GM10847 (cell line): Measurements from ENCODE around the gene MUC5AC.

ENCODE experiments used
- POLR2A ChIP-seq: IDR thresholded peaks from 2 replicates; pipeline ENCODE4 v1.6.1; 2011; ENCODE audit not compliant: insufficient read length; ENCODE audit errors: extremely low read depth

Gene MUC5AC

DNA sequence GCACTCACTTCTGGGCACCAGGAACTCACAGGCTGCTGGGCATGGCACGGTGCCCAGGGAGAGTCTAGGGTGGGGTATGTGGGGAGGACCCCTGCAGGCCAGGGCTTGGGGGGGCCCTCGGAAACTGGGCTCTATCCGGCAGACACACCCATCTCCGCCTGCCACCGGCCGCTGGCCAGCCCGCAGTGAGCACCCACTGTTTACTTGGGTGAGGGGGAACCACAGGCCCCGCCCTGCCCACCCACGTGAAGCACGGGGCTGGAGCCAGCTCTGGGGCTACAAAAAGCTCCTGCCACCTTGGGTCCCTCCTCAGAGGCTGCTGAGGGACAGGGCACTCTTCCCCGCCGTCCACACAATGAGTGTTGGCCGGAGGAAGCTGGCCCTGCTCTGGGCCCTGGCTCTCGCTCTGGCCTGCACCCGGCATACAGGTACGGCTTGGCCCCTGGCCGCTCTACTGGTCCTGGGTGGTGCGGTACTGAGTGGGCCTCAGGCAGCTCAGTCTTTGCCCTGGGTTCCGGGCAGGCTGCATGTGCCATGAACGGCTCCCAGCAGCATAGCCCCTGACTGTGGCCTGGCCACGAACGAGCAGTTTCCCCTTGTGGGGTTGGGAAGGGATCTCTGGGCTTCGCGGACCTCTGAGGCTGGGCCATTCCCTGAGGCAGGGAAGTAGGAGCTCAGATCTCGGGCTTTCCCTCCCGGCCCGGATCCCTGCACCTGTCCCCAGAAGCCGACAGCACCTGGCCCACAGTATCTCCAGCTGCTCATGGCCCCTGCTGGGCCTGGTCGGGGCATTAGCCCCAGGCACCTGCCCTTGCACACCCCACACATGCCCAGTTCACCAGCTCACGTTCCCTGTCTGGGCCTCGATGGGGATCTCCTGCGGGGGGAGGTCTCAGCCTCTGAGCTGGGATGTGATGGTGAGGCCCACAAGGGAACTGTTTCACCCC, at the start of gene MUC5AC:
TSS of gene MUC5AC (plus strand) at position 309 of the 947 bp plus-strand sequence. CDS start at position 356, 47 bp downstream.
- TF ChIP-seq POLR2A = no peak

DNA sequence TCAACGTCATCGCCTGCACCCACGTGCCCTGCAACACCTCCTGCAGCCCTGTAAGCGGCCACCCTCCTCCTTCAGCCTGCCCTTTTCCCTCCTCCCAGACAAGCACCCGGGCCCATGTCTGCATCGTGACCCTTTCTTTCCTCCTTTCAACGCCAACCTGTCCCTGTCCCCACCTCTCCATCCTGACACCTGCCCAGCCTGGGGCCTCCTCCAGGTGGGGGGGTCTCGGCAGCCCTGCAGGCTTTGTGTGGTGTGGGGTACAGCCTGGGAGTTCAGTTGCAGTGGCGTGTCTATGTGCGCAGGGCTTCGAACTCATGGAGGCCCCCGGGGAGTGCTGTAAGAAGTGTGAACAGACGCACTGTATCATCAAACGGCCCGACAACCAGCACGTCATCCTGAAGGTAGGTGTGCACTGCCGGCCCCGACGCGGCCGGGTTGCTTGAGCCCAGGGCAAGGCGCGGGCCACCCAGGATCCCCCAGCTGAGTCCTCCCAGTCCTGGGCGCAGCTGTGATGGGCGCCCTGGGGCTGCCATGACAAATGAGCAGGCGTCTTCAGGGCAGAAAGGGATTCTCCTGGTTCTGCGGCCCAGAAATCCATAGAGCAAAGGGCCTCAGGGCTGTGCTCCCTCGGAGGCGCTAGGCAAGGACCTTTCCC, 49.4 kb upstream of the MUC5AC start:
- no peak for TF ChIP-seq POLR2A

DNA sequence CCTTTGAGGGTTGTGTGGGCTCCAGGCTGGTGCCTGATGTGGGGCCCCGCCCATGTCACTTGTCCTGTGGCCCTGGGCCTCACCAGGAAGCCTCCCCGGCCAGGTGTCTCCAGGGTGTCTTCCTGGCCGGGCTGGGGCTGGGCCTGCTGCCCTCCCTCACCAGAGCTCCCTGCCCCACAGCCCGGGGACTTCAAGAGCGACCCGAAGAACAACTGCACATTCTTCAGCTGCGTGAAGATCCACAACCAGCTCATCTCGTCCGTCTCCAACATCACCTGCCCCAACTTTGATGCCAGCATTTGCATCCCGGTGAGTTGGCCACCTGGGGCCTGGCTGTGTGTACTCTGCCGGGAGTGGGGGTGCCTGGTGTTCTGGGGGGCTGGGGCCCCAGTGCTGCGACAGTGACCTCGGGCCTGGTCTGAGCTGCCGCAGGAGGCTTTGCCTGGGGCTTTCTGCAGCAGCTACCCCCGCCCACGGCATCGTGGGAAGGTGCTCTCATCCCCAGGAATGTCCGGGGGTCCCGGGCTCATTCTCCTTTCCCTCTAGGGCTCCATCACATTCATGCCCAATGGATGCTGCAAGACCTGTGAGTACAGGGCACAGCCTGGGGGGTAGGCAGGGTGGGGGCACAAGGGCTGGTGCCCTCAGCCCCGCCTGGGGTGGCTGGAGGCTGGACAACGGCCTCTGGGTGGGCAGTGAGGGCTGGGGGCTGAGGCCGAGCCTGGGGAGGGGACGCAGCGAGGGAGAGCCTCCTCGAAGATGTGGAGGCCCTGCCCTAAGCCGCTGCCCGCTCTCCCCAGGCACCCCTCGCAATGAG, 48.4 kb upstream of the MUC5AC start:
- no peak for TF ChIP-seq POLR2A

GRCh38 chr11:1109918-1110705, 47.6 kb upstream of the MUC5AC start:
- no peak for TF ChIP-seq POLR2A

GRCh38 chr11:1111545-1112212, 46.1 kb upstream of the MUC5AC start:
- no peak for TF ChIP-seq POLR2A

DNA sequence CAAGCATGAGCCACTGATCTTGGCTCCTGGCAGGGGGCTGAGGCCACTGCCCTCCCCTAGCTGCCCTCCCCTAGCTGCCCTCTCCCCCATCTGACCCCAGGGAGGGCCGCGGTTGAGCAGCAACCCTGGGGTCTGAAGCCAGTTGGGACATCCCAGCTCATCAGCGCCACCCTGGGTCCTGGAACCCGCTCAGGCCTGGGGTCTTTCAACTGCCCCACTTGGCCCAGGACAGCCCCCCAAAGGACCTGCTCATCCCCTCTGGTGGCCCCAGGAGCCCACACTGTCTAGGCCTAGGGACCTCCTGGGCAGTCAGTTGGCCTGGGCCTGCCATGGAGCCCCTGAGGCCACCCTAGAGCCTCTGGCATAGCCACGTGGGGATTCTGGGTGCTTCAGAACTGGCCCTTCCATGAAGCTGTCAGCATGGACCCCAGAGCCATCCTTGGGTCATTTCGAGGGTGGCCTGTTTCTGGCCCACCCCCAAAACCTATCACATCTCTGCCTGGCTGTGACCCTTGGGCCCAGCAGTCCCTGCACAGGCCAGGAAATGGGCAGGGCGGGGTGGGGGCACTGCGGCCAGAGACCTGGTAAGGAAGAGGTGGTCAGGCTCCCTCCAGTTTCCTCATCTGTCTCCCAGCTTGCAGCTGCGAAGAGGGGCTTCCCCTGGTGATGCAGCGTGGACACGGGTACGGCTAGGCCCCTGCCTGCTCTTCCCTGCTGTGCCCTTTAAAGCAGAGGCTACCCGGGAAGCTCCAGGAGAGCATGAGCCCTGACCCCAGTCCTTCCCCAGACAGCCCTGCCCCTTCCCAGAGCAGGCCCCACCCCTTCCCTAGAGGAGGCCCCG, 45.2 kb upstream of the MUC5AC start:
- TF ChIP-seq POLR2A = no peak

DNA sequence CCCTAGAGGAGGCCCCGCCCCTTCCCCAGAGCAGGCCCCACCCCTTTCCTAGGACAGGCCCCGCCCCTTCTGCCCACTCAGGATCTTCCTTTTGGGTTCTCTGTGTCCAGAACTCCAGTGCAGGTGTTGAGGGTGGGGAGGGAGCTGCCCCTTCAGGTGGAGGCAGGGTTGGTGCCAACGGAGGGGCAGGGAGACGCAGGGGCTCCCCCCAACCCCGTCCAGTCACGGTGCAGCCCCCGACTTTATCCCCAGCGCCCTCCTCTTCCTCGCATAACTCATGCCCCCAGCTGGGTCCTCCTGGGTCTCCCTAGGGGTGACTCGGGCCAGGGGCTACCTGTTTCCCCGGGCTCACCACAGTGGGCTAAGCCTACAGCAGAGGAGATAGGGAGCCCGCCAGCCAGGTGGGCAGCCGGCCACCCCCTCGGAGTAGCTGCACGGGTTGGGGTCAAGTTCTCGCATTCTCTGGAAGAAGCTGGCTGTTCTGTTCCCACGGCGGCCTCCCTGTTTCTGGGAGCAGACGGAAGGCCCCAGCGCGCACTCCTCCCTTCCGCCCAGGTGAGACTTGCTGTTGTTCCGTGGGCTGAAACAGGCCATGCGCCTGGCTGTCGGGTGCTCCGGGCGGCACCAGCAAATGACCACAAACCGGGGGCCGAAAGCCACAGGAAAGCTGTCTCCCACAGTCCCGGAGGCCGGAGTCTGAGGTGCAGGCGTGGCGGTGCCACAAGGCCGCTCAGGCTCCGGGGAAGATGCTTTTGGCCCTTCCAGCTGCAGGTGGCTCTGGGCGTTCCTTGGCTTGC, 44.1 kb upstream of the MUC5AC start:
- TF ChIP-seq POLR2A = no peak

GRCh38 chr11:1116104-1116503, 41.6 kb upstream of the MUC5AC start:
- no peak for TF ChIP-seq POLR2A

DNA sequence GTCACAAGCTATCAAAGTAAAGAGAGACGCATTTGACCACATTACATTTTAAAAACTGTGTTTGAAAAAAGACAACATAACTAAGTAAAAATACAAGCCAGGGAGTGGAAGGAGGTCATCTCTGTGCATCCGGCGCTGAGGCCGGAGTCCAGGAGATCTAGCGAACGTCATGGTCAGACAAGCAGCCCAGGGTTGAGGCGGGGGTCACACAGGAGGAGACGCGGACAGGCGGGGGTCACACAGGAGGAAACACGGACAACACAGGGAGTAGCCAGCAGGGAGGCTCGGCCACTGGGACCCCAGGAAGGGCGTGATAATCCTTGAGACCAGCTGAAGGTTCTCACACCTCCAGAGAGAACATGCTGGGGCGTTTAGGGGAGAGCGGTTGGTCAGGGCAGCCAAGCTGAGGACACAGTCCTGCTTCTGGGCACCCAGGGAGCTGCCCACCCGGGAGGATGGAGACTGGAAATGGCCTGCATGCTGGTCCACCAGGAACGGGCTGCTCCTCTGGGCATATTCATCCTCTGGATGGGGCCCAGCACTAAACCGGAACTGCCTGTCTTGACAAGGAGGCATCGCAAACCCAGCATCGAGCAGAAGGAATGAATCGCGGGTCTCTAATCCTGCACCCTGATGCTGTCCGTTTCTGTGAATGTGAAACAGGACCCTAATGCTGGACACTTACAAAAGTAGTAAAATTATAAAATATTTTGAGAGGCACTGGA, 40.9 kb upstream of the MUC5AC start:
- TF ChIP-seq POLR2A = no peak

DNA sequence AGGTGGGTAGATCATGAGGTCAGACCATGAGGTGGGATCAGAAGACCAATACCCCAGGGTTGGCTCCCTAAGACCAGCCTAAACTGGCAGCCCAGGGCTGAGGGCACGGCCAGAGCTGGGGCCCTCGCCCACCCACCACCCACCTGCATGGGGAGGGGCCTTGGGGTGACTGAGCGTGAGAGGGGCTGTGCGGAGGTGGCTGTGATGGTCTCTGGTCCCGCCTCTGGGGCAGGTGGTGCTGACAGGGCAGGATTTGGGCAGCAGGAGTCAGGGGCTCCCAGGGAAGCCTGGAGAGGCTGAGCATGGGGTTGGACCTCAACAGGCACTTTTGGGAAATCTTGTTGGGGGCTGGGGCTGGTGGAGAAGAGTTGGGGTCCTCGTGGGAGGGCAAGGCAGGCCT, 39.8 kb upstream of the MUC5AC start:
- no peak for TF ChIP-seq POLR2A

DNA sequence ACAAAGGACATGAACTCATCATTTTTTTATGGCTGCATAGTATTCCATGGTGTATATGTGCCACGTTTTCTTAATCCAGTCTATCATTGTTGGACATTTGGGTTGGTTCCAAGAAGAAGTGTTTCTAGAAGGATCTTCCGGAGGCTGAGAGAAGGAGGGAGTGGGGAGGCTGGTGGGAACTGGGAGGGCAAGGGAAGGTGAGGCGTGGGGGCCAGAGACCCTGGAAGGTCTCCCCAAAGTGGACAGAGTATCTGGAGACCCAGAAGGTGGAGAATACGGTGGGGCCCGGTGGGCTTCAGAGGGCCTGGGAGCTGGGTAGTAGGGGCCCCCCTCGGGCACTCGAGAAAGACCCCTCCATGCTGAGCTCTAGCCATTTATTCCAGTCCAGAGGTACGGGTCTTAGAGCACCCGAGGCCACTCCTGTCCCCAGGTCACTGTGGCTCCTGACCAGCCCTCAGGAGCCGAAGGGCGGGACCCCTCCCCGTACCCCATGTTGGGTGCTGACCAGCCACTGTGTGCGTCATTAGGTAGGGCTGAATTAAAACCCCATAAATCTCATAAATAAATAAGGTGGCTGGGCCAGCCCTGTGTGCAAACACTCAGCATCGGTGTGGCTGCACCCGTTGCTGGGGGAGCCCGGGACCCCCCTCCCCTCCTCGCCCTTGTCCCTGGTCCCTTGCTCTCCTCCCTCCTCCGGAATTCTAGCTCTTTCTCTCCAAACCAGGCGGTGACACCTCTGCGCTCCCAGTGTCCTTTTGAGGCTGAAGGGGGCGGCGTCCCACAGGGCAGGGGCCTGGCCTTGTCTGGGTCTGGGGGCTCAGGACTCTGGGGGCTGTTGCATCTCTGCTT, 38.8 kb upstream of the MUC5AC start:
- TF ChIP-seq POLR2A = no peak
